NOMO-1 treated with DMSO at 0.1 percent for 48 hours (cell line): ENCODE measurements around the gene MYLK4.

Experiments used
- DNase-seq: peaks from one replicate; lab custom pipeline; 2025; ENCODE audit not compliant: unreplicated experiment; lab: John Stamatoyannopoulos, UW

The MYLK4 gene

GRCh38 chr6:2750832-2751231 is at the start of gene MYLK4:
Gene MYLK4 (minus strand): TSS chr6:2750922. CDS start chr6:2749294, 1,628 bp downstream.
- DNase-seq: no peak

GRCh38 chr6:2799936-2800527 is 49.3 kb upstream of the MYLK4 start:
- no peak for DNase-seq

GRCh38 chr6:2798586-2799134 is 47.9 kb upstream of the MYLK4 start:
- no peak for DNase-seq

- DNase-seq: no peak
These were observed 46.9 kb upstream of the MYLK4 start for GRCh38 chr6:2797564-2798031.

- DNase-seq: peak; percentile 68
These were observed 46.1 kb upstream of the MYLK4 start for GRCh38 chr6:2796861-2797260.

- peak; percentile 90 for DNase-seq
These were observed 45.2 kb upstream of the MYLK4 start for GRCh38 chr6:2795956-2796355.

GRCh38 chr6:2795162-2795561 is 44.4 kb upstream of the MYLK4 start:
- no peak for DNase-seq

- DNase-seq: no peak
These were observed 43.5 kb upstream of the MYLK4 start for GRCh38 chr6:2794171-2794730.

GRCh38 chr6:2793534-2794151 is 42.9 kb upstream of the MYLK4 start:
- peak; percentile 94 for DNase-seq

- DNase-seq: no peak
These were observed 41.8 kb upstream of the MYLK4 start for GRCh38 chr6:2792330-2793110.

GRCh38 chr6:2791450-2791974 is 40.8 kb upstream of the MYLK4 start:
- DNase-seq: no peak

GRCh38 chr6:2790588-2791449 is 40.1 kb upstream of the MYLK4 start:
- DNase-seq: peak; percentile 79

- no peak for DNase-seq
These were observed 35.5 kb upstream of the MYLK4 start for GRCh38 chr6:2786269-2786668.

- DNase-seq: no peak
These were observed 34.2 kb upstream of the MYLK4 start for GRCh38 chr6:2784930-2785329.

- no peak for DNase-seq
These were observed 33.3 kb upstream of the MYLK4 start for GRCh38 chr6:2784061-2784460.

- DNase-seq: no peak
These were observed 32.7 kb upstream of the MYLK4 start for GRCh38 chr6:2783188-2783963.

- DNase-seq: no peak
These were observed 32.1 kb upstream of the MYLK4 start for GRCh38 chr6:2782825-2783187.

GRCh38 chr6:2782356-2782708 is 31.6 kb upstream of the MYLK4 start:
- DNase-seq: no peak

GRCh38 chr6:2781685-2782355 is 31.1 kb upstream of the MYLK4 start:
- no peak for DNase-seq
